ENCODE data around the gene SORBS1.
"Not testable (repeated sequence)": the region's sequence is repeated elsewhere in the genome, so short reads cannot be mapped to it uniquely, and the experiment has no call there.

SORBS1 gene

DNA sequence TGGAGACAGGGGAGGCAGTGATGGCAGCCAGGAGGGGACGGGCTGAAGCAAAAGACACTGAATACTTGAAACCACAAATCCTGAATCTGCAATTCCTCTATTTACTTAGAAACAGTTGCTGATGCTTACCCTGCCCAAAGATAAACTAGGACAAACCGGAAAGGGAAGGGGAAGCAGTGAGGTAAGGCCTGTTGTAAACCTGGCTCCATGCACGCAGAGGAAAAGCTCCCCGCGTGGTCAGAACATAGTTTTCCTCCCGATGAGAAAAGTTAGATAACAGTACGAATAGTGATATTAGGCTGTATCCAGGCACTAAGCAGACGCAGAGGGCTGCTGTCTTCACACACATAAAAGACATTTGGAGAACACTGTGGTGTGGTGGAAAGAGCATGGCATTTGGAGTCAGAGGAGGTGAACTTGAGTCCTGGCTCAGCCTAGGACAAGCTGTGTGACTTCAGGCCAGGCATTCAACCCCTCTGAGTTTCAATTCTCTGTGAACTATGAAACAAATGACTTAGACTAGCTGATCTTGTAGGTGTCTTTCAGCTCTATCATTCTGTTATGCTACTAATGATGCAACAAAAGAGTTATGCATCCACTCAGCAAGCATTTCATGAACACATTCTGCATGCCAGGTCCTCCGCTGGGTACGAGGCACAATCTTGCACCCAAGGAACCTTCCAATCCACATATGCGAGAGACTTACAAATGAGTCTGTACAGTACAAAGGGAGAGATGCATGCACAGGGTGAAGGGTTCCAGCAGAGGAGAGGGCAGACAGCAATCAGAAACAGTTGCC is 80.9 kb downstream of the SORBS1 start:
- DNase-seq = no peak

DNA sequence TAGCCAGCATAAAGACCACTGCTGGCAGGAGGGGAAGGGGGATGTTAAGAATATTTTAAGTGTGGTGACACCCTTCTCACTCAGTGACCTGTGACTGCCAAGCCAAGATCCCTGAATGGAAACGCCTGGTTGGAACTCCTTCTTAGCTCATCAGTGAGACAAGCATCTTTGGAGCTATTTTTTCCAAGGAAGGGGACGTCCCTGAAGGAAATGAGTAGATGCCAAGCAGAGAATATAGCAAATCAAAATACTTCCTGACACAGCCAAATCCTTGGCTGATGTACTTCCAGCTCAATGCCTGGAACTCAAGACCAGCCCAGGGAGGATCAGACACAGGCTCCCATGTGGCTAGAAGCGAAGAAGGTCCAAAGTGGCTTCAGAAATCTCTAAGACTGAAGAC is 82.2 kb downstream of the SORBS1 start:
- no peak for DNase-seq

DNA sequence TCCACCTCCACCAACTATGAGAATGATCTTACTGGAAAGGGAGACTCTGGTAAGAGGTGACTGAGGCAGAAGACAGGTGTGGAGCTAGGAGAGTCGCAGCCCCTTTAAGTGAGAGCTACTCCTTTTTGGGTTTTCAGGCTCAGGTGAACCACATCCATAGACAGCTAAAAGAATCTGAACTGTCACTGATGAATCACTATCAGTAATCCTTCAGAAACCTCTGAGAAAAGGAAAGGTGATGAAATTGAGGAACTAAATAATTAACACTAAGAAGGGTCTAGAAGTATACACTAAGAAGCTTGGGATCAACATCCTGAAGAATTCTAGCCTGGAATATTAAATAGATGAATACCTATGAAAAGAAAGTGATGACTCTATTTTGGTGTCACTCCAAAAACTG is 83.0 kb downstream of the SORBS1 start:
- DNase-seq = no peak

DNA sequence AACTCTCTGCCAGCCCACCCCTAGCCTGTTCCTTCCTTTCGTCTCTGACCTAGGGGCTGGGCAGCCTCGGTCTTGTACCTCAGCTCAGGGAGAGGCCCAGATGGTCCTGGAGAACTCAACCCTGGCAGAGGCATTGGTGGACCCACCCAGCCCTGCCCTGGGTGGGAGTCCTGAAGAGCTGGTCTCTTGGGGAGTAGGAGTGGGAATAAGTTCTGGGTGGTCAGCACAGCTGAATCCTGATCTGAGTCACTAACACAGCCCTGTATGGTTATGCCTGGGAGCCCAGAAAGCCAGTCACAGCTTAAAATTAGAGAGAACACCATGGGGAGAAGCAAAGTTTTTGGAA is 84.0 kb downstream of the SORBS1 start:
- no peak for DNase-seq

DNA sequence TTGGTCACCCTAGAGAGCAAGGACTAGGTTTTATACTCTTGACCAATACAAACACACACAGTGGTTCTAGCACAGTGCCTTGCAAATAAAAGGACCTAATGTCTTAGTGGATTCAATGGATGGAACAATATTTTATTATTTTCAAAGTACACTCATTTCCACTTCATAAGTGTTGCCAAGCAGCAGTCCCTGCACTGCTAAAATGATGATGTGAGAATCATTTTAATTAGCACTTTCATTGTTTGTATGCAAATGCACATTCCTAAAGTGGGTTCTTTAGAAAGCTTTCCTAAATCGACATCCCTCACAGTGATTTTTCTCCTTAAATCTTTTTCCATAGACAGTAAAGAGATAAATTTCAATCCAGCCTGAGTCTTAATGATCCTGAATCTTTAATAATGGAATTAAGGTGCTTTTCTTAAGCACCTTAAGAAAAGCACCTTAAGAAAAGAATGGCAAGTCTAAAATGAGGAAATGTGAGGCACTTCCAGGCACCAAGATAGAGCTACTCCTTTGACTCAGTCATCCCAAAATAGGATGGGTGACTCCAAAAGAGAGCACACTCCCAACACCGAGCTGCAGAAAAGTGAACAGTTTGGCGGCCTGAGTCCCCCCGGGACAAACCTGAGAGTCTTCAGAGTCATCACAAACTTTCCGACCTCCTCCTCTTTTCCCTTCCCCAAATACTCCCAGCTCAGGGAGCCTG is 84.5 kb downstream of the SORBS1 start:
- no peak for DNase-seq

DNA sequence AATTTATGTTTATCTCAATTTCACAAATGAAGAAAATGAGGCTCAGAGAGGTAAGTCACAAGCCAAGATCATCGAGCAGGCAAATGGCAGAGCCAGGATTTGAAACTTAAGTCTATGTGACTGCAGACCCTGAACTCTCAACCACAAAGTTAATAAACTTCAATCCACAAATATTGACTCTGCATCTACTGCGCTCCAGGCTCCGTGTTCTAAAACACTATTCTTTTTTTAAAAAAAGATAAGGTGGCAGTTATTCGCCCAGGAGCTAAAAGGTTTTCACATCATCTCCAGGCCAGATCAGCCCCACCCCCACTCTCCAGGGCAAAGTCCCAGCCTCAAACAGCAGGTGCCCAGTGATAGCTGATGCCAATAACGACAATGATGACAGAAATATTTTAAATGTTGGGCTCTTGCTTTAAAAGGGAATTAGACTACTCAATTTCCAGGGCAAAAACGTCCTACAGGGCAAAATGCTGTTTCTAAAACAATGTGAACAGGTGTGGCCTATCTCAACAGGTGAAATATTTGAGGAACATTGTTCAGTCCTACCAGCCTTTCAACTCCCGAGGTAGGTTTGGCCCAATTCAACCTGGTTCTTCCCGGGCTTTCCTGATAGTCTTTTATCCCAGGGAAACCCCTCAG is 85.2 kb downstream of the SORBS1 start:
- peak; percentile 76 for DNase-seq

DNA sequence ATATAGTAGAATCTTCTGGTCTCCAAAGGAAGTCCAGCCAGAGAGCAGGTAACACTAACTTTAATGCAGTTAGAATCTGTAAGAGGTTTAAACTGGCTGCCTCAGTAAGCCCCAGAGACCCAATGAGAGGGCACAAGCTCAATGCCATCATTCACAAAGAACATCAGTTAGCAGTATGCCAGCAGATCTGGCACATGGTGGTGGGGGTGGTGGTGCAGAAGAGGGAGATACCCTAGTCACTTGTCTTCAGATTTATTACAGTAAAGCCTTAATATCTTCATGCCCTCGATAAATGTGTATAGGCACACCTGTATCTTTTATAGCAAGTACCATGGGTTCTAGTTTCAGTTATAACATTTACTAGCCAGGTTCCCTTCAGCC is 86.2 kb downstream of the SORBS1 start:
- DNase-seq = no peak

DNA sequence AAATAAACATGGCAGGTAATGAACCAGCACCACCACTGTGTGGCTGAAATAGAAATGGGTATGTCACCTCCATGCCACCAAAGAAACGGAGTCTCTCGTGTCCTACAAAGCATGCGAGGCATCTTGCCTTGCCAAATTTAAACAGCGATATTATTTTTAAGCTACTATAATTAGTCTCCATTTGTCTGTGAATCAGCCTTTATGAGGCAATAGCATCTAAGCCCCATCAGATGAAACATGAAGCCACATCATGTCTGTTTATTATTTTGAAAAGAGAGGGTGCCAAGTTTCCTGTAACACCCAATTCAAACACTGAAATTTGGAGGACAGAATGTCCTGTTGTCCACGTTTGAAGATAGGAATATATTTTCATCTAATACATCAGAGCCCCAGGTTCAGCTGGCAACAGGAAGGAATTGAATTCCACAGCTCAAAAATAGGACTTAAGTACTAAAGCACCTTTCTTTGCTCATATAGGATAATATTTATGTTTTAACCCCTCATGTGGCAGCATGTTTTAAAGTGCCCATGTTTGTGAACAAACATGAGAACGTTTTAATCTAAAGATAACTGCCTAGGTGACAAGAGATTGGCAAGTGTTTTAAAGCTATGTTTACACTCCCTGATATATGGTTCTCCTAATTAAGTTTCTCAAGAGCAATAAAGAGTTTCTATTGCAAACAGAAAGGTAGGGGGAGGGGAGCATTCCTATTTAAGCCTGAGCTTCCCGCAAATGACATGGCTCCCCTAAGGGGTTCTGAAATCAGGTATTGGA is 86.8 kb downstream of the SORBS1 start:
- peak; percentile 15 for DNase-seq

DNA sequence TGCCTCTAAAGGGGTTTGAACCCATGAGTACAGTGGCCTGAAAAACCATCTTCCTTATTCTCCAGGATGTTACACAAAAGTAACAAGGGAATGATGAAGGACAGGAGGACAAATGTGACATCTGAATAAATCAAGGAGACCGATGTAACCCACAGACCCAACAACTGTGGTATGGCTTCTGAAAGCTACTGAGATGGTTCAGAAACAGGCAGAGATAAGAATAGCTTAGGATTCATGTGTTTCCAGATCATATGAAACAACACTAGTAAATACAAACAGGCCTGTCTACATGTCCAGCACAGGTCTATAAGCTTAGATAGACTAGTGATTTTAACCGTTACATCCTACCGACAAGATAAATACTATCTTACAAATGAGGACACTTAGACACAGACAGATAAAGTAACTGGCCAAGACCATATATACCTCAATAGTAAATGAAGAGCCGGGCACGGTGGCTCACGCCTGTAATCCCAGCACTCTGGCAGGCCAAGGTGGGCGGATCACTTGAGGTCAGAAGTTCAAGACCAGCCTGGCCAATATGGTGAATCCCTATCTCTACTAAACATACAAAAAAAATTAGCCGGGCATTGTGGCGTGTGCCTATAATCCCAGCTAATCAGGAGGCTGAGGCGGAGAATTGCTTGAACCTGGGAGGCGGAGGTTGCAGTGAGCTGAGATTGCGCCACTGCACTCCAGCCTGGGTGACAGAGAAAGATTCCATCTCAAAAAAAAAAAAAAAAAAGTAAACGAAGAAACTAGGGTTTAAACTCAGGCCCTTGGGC is 88.7 kb downstream of the SORBS1 start:
- DNase-seq = no peak

DNA sequence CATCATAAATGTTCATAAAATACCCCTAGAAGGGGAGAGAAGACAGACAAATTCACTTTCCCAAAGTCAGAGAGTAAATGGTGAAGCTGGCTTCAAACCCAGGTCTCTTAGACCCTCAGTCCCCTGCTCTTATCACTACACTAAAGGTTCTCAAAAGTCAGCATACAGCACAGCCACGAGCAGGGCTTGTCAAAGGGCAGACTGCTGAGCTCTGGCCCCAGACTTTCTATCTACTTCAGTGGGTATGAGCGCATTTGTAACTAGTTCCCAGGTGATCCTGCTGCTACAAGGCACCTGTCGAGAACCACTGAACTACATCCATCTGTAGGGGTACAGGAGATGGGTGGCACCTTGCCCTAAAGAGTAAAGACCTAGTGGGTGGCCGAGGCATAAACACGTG is 91.5 kb downstream of the SORBS1 start:
- no peak for DNase-seq

DNA sequence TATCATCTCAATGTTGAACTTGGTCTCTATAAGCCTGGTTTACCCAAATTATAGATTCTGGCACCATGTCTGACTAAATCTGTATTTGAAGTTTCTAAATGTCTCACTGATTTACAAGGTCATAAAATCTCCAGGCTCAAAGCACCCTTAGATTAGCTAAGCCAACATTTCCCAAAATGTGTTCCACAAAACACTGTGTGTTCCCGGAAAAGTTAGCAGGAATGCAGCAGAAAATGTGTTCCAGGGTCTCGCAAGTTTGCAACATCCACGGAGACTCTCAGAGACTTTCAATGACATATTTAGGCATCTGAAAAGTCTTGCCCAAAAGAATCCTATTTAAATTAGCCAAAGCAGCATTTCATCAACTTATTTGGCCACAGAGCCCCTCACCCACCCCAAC is 91.9 kb downstream of the SORBS1 start:
- DNase-seq = no peak

DNA sequence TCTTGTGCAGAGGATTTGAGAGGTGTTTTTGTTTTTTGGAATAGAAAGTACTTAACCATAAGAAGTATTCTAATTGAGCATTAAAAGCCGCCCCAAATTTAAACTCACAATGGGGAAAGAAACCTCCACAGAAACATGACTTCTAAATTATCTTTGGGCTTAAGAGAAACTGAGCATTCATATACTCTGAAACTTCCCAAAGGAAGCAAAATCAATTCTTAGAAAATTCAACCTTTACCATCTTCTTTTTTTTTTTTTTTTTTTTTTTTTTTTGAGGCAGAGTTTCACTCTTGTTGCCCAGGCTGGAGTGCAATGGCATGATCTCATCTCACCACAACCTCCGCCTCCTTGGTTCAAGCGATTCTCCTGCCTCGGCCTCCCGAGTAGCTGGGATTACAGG is 93.5 kb downstream of the SORBS1 start:
- not testable (repeated sequence) for DNase-seq

DNA sequence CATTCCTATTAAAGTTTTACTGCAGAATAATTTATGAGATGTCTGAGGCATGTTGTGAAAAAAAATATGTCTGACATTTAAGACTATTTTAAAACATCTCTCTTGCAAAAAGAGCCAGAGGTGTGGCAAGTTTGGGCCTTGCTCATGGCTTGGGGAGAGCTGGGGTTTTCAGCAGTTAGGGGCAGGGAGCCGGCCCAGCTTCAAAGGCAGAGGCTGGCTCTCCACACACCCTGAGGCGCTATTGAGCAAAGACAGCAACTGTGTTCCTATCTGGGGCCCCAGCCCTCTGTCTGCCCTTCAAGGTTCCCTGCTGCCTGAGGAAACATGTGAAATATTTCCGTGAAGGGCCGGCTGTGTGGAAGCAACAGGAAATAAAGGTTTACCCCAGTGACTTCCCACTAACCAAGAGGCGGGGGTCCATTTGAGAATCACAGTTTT is 94.0 kb downstream of the SORBS1 start:
- peak; percentile 64 for DNase-seq

DNA sequence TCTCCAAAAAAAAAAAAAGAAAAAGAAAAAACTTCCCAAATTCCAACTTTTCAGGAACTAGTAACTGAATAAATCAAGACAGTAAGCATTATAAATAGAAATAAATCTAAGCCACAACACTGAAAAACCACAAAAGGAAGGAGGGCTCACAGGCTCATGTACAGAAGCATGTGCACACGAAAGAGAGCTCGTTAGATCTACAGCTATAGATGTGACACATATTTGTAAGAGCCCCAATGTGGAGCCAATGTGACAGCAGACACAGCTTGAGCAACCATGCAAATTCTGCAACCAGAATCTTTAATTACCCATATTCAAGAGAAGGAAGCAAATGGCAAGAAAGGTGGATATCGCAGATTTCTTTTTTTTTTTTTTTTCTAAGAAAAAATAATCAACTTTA is 94.7 kb downstream of the SORBS1 start:
- no peak for DNase-seq

DNA sequence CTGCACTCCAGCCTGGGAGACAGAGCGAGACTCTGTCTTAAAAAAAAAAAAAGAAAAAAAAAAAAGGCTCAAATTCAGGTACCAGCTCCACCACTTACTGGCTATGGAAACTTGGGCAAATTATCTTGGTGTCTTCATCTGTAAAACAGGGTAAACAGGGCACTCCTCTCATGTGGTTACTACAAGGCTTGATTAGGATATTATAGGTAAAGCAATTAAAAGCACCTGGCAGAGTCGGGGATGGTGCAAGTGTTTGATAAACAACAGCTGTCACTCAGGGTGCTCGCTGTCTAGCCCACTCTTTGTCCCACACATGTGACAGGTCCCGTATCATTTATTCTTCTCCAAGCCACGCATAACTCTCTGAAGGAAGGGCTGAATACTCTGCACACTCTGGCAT is 96.9 kb downstream of the SORBS1 start:
- DNase-seq = peak; percentile 81

DNA sequence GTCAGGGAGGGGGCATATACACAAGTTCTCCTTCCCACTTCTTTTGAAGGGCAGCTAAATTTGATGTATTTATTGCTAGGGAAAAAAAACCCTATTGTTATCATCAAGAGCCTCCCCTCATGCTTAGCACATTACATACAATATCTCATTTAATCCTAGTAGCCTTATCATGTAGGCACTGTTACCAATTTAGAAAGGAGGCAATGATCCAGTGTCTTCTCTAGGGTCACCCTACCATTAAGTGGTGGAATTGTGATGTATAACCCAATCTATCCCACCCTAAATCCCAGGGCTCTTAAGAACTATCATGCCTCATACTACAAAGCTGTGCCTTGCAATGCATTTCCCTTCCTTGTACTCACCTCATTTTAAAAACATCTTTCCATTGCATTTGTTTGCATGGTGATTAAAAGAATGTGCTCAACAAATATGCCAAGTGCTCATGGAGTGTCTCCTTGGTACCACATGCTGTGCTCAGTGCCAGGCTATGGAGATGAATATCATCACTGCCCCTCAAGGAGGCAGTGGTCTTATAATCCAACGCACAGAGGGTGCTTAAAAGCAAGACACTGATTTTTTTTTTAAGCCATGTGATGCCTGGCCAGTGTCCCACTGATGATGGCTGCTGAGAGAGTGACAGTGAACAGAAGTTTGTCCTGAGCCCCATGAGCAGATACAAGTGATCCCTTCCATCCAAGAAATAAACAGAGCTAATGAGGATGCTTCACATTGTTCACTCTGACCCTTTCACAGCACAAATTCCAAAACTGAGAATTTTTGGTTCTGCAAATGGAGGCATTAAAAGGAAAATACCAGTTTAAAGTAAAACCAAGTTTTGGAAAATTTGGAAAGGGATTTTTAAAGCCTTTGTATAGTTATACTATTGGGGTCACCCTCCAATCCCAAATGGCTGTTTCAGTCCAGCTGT is 98.2 kb downstream of the SORBS1 start:
- no peak for DNase-seq

DNA sequence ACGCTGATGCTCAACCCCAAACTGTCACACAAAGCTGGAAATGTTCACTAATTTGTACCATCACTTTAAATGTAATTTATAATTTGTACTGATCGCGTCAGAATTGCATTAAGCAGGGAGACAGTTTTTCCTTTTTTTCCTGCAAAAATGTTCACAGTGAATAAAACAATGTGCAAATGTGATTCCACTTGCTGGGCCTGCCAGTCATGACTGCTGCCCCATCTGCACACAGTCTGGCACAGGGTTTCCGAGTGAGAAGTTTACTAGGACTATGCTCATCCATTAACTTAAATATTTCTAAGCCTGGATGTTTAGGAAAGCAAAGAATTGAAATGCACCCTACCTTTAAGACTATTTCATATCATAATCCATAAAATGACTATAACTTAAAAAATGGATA is 99.6 kb downstream of the SORBS1 start:
- no peak for DNase-seq

DNA sequence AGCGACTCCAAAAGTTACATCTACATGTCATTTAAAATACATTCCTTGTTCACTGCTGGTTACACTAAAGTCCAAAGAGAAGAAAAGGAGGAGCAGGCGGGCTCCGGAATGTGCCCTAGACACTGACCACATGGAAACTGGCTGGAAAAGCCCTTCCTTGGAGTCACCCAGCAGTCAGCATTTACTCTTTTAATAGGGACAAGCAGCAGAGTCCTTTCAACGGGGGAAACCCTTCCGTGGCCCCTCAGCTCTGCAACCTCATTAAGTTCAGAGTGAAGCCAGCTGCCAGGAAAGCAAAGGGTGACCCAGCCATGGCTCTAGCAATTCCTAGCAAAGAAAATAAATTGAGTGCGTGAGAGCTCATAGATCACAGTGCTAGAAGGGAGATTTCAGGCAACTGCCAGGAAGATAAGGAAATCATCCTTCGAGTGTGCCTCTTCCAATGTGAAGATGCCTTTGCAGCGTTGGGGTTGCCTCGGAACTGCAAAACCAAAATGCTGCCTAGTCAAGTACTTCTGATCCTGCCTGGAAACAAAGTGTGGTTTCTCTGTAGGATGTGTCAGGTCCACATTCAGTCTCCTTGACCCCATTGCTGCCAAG is 101.6 kb downstream of the SORBS1 start:
- DNase-seq = no peak

DNA sequence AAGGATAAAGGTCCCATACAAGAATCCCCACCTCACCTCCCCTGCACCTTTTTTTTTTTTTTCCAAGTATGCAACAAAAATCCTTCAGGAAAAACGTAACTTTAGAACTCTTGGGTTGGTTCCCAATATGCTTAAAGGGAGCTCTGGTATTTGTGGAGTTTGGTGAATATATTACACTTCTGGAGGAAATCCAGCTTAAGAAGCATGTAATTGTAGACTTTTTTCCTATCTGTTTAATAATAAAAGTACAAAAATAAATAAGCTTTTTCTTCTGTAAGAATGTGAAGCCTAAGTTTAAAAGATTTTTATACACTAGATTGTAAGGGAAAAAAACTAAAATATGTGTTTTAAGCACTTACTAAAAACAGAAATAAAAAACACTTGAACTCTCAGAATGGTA is 102.3 kb downstream of the SORBS1 start:
- no peak for DNase-seq

DNA sequence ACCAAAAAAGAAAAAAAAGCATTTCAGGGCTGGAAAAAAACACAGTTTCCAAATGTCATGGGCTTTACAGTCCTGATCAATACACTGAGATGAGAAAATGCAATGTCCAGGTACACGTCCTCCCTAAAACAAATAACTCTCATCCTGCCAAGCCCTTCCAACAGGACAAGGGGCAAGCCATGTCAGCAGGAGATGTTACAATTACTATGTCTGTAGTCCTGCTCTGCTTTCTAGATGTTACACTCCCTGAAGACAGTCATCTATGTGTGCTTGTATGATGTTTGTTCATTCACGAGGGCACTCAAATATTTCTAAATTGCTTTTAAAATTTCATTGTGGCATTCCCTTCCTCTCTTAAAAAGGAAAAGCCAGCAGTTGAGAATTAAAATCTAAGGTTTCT is 103.2 kb downstream of the SORBS1 start:
- DNase-seq = no peak

DNA sequence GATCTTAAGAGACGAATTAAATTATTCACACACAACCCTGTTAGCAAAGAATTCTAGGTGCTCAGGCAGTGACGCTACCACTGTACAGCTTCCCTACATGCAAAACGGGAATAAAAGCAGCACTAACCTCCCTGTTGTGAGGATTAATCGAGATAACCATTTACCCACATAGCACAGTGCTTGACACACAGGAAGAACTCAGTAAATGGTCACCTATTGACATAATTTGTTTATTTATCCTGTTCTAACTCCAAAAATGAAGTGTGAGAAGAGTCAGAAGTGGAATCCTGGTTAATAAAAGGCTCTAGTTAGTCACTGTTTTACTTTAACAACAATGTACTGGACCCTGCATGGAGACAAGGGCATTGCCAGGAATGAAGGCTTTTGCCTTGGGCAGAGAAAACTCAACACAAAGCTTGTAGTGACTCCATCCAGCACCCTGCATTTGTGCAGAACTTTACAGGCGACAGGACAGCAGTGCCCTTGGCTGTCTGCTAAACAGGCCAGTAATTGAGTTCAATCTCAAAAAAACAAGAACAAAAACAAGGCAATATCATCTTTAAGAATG is 103.8 kb downstream of the SORBS1 start:
- DNase-seq = no peak
